ENCODE results near the gene SGK2.
A peak's percentile ranks its signal among the peaks of the same experiment; 100 is the strongest.
"Not testable (repeated sequence)": the region's sequence is repeated elsewhere in the genome, so short reads cannot be mapped to it uniquely, and the experiment has no call there.

The SGK2 gene

DNA sequence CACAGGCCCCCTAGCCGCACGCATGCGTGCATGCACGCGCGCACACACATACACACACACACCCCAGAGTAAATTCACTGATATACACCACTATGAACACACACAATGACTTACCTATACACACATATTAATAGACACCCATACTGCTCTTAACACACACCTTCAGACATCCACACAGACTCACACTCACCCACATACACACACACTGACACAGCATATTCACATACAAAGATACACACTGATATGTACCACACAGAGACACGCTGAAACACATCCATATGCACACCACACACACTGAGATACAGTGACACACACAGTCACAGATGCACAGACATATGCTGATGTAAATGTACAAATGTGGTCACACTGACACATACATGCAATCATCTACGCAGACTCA, 5.6 kb downstream of the SGK2 start:
- no peak for DNase-seq

DNA sequence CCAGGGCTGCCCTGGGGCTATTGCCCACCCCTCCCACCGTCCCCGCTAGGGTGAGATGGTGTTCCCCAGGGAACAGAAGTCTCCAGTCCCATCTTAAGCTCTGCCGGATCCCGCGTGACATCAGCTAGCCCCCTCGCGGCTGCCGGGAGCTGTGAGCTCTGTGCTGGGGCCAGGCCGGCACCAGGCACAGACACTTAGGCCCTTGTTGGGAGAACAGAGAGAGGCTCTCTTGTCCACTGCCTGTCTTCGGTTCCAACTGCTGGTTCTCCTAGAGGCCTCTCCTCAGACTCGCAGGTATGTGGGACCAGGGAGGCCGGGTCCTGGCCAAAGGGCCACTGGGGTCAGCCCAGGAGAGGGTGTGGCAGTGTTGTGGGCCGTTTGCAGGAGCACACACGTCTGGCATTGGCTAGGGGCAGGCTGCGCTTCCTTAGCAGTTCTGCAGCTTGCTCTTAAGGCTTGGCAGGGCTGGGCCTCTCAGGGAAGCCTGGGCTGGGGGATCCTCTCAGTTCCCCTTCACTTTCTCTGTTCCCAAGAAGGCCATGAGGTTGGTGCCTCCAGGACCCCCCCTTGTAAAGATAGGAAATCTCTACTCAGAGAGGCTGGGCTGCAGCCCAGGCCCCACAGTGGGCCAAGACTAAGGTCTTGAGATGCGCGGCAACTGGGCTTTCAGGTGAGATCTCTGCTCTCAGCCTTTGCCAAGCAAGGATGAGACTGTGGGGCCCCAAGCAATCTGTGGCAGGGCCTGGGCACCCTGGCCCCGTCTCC, 6.3 kb downstream of the SGK2 start:
- DNase-seq: no peak

DNA sequence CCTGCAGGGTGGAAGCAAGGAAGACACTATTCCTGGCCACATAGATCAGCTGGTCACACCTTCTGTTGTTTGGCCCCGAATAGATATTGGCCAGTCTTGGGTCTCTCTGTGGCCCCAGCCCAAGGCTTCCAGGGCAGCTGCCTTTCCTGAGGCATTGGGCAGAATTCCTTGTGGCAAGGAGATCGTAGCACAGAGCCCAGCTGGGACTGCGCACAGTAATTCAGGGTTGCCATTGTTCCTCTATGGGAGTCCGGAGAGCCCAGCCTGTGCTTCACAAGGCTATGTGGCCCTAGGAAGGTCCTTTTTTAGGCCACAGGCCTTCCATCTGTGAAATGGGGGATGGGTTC, 6.9 kb downstream of the SGK2 start:
- DNase-seq: no peak

DNA sequence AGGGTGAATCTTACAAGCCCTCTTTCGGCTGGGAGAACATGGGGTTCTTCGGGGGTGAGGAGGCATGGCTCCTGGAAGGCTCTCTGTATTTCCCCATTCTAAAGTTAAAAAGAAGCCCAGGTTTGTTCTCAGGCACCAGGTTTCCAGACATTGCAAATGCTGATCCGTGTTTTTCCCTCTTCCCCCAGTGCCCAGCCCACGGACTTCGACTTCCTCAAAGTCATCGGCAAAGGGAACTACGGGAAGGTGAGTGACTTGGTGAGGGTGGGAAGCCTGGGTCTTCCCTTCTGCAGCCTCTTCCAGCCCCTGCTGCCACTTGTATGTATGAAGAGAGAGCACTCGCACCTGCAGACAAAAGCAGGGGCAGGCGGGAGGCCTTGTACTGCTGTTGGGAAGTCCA, 8.7 kb downstream of the SGK2 start:
- no peak for DNase-seq

DNA sequence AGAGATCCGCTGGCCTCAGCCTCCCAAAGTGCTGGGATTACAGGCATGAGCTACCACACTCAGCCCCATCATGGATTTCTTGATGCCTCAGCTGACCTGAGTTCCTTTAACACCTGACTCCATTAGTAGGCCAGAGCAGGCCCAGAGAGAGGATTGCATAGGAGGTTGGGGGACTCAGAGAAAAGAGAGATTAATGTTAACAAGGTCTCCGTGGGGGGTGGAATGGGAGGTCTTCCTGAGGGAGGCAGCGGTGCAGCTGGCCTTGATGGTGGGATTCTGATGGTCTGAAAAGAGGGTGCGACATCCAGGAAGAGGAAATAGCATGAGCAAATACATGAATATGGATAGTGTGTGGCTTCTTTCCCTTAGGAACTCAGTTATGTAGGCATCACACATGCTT, 9.9 kb downstream of the SGK2 start:
- DNase-seq: no peak

DNA sequence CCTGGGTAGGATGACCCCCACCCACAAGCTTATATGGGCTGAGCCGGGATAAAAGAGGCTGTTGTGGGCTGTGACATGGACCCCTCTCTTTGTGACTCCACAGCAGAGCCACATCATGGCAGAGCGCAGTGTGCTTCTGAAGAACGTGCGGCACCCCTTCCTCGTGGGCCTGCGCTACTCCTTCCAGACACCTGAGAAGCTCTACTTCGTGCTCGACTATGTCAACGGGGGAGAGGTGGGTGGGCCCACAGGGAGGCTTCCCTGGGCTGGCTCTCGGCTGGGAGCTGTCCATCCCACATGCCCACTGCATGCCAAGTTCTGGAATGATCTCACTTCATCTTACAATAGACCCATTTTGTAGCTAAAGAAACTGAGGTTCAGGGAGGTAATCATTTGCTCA, 10.5 kb downstream of the SGK2 start:
- no peak for DNase-seq

DNA sequence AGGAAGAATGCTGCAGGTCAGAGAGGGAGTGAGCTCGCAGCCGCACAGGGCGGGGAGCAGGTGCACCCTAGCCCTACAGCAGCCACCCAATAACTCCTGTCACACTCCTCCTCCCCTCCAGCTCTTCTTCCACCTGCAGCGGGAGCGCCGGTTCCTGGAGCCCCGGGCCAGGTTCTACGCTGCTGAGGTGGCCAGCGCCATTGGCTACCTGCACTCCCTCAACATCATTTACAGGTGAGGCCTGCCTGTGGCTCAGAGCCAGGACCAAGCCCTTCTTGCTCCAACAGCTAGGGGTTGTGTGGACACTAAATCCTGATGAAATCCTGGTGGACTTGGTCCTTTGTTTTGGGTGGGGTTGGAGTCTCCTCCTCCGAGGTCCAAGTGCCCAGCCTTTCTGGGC, 11.7 kb downstream of the SGK2 start:
- no peak for DNase-seq

DNA sequence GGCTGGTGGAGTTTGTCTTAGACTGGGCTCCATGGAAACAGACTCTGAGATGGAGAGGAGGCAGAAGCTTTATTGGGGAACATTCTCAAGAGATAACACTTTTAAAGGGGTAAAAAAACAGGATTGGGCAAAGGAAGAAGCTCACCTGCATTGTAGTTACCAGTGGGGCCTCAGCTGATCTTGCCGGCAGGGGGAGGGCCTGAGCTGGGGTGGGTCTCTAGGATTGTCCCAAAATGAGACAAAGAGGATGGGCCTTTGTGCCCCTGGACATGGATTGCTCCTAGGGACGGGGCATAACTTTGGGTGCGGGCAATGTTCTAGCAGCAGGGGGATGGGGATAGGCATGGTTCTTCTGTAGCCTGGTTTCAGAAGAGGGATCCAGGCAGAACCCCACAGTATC, 12.5 kb downstream of the SGK2 start:
- no peak for DNase-seq

DNA sequence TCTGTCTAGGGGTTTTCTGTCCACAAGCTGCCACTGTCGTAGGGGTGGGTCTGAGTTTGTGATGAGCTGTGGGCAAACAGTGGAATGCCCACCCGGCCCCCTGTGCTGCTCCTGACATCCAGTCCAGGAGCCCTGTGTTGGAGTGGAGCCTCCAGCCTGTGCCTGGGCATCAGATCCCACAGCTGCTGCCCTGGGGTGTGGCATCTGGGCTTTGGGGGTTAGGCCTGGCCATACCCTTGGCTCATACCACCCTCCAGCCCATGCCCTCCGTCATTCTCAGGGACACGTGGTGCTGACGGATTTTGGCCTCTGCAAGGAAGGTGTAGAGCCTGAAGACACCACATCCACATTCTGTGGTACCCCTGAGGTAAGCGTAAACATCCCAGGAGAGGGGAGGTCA, 12.9 kb downstream of the SGK2 start:
- DNase-seq: no peak

DNA sequence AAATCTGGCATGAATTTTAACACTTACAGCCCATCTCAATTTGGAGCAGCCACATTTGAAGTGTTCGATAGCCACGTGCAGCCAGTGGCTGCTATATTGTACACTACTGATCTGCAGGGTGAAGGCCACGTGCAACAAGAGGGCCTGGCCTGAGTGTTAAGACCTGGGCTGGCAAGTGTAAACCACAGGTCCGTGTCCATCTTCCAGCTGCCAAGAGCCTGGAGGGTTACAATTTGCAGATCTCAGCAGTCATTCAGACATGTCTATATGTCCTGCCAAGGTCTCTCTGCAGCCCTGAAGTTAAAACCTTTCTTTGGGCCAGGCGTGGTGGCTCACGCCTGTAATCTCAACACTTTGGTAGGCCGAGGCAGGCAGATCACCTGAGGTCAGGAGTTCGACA, 14.1 kb downstream of the SGK2 start:
- DNase-seq: no peak

DNA sequence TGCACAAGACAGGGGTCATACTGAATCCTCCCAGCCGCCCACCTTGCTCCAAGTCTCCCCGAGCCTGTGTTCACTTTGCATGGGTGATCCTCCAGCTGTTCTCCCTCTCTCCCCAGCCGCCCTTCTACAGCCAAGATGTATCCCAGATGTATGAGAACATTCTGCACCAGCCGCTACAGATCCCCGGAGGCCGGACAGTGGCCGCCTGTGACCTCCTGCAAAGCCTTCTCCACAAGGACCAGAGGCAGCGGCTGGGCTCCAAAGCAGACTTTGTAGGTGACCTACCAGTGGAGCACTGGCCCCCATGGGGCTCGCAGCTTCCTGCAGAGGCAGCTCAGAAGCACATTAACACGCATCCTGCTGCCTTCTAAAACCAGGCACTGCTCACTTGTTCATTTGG, 17.3 kb downstream of the SGK2 start:
- DNase-seq: no peak

DNA sequence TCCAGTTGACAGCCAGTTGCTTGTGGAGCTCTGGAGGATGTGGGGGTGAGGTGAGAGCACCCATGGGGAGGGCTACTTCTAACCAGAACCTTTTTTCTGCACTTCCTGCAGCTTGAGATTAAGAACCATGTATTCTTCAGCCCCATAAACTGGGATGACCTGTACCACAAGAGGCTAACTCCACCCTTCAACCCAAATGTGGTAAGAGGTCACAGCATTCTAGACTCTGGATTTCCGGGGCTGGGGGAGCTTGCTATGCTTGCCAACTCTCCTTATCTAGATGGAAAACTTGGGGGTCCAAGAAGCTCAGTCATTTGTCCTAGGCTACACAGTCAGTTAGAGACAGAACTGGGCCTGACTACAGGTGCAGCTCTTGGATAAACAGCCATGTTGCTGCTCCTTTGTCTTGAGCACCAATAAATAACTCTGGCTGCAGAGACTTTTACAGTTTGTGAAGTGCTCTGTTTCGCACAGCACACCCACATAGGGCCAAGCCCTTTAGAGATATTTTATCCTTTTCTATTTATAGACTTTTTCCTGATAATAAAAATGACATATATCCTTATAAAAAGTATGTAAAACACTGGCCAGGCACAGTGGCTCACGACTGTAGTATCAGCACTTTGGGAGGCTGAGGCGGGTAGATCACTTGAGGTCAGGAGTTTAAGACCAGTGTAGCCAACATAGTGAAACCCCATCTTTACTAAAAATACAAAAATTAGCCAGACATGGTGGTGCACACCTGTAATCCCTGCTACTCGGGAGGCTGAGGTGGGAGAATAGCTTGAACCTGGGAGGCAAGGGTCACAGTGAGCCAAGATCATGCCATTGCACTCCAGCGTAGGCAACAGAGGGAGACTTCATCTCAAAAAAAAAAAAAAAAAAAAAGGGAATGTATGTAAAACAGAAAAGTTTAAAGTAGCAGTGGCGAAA, 21.3 kb downstream of the SGK2 start:
- DNase-seq: no peak

DNA sequence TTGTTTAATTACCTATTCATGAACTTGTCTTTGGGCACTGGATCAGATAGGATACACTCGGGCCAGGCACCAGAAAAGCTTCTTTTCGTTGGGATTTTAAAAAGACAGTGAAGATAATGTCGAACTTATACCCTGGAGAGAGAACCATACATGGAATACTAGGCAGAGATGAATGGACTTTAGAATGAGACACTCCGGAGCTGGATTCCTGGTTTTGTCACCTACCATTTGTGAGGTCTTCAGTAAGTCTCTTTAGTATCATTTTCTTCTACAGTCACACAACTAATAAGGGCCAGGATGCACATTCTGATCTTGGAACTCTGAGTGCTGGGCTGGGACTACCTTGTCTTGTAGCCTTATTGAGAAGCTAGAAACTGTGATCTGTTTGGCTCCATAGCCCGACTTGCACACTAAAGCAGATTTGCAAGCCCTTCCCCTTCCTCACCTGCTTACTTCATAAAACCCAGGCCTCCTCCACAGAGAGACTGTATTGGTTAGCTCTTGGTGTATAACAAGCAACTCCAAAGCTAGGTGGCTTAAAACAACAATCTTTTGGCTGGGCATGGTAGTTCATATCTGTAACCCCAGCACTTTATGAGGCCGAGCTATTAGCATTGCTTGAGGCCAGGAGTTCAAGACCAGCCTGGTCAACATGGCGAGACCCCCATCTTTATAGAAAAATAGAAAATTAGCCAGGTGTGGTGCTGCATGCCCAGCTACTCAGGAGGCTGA, 24.5 kb downstream of the SGK2 start:
- DNase-seq: no peak

DNA sequence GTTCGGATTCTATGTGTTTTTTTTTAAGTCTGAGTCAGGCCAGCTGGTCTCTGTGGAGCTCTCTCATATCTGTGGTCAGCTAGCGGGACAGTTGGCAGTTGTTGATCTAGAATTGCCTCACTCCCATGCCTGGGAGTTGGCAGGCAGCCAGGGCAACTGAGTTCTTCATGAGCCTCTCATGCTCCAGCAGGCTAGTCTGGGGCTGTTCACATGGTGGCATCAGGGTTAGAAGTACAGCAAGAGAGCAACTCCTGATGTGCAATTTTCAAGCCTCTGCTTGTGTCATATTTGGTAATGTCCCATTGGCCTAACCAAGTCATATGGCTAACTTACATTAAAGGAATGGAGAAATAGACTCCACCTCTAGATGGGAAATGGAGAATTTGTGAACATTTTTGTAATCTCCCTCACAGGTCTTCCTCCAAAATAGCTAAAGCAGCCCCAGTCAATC, 25.2 kb downstream of the SGK2 start:
- no peak for DNase-seq

DNA sequence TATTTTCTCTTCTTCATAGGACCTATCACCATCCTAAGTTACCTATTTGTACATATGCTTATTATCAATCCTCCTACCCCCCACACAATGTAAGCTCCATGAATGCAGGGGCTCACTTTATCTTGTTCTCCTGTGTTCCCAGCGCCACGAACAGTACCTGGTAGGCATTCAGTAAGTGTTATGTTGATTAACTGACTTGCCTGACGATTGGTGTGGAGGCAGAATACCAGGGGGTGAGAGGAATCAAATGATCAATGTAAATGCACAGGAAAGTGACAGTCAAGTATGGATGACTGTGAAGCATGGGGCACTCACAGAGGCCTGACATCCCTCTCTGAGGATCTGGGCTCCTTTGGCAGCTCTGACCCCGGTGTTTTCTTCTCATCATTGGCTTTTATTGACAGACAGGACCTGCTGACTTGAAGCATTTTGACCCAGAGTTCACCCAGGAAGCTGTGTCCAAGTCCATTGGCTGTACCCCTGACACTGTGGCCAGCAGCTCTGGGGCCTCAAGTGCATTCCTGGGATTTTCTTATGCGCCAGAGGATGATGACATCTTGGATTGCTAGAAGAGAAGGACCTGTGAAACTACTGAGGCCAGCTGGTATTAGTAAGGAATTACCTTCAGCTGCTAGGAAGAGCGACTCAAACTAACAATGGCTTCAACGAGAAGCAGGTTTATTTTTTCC, 25.8 kb downstream of the SGK2 start:
- no peak for DNase-seq

DNA sequence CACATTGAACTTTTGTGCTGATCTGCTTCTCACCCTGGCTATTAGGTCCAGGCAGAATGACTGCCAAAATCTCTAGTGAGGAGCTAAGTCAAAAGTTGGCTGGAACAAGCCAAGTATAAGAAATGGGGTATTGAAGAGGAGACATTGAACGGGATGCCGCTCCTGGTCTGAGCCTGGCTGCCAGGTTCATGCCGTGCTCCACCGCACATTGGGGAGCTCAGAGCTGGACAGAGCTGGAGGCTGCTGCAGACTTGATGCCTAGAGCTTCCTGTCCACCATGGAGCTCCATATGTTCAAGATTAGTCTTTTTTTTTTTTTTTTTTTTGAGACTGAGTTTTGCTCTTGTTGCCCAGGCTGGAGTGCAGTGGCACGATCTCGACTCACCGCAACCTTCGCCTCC, 27.8 kb downstream of the SGK2 start:
- DNase-seq: no peak

DNA sequence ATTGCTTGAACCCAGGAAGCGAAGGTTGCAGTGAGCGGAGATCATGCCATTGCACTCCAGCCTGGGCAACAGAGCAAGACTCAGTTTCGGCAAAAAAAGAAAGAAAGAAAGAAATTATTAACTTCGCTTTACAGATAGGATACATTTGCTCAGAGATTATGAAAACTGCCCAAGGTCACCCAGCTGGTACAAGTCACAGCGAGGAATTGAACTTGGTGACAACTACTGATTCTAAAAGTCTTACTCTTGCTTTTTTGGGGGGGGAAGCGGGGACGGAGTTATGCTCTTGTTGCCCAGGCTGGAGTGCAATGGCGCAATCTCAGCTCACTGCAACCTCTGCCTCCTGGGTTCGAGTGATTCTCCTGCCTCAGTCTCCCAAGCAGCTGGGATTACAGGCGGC, 29.7 kb downstream of the SGK2 start:
- DNase-seq: not testable (repeated sequence)

DNA sequence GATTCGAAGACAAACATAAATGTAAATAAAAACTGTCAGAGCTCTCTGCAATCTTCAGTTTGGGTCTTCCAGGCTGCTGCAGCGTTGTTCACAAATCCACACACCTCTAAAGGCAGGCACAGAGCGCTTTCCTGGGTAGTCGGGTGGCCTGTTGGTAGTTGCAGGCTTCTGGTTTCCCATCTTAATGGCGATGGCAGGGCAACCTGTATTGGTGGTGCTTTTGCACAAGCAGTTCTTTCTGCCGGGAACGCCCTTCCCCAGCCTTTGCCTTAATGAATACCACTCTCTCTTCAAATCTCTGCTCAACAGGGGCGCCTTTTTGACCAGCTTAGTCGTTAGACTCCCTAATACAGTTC, 31.2 kb downstream of the SGK2 start:
- DNase-seq: peak in 1 of 2 donors; percentile 11

DNA sequence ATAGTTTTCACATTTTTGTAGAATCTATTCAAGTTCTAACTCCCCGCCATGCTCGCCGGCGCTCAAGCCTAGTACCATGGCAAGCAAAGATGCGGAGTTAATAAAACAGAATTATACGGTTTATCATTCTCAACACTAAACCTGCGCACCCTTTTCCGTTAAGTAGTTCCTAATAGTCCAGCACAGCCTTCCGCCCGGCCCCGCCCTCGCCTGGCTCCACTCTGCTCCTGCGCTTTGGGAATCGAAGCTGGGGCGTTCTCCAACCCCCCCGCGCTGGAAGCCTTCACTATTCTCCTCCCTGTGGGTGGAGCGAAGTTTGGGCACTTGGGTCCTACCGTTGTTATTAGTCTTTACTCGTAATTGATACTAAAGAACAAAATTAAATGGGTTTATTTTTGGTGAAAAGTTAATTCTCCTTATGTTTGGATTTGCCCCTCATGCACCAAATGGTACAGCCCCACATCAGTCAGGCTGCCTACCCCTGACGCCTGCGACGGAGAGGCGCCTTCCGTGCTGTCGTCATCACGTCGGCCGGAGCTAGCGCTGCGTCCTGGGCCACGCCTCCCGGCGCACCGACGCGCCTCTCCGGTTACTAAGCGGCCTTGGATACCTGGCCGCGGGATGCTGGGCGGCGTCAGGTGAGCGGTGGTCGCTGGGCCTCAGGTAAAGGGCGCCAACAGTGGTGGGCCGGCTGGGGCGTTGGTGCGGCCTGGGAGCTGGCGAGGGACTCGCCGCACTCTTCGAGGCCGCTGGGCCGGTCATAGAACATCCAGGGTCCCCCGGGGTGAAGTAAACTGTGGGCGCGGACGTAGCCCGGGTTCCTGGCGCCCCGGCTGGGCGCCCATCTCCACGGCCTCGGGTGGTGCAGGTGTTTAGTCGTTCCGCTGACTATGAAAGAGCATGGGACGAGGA, 31.8 kb downstream of the SGK2 start, which contains the start of gene IFT52:
Gene IFT52 (plus strand): TSS at position 546 of the 912 bp plus-strand sequence. CDS start 3,762 bp downstream, outside the sequence.
- DNase-seq: peak; percentile 79

DNA sequence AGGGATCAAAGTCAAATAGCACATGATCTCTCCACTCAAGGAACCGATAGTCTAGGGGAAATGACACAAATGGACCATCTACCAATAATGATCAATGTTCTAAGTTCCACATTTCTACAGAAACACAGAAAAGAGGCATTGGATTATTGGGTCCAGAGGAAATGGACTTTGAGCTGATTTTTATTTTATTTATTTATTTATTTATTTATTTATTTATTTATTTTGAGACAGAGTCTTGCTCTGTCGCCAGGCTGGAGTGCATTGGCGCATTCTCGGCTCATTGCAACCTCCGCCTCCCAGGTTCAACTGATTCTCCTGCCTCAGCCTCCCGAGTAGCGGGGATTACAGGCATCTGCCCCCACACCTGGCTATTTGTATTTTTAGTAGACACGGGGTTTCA, 43.1 kb downstream of the SGK2 start:
- DNase-seq: not testable (repeated sequence)

DNA sequence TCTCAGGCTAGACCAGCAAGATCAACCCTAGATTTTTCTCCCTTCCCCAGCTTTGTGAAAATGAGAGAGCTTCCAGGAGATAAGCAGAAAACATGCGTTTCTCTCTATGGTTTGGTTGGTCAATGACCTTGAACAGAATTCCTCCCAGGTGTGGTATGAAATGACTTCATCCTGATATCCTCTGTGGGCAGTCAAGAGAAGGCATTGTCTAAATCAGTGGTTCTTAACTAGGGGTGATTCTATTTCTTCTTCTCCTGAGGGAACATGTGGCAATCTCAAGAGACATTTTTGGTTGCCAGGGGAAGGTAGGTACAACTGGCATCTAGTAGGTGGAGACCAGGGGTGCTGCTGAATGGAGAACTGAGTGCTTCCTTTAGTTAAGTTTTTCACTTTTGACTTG, 44.3 kb downstream of the SGK2 start:
- DNase-seq: no peak

DNA sequence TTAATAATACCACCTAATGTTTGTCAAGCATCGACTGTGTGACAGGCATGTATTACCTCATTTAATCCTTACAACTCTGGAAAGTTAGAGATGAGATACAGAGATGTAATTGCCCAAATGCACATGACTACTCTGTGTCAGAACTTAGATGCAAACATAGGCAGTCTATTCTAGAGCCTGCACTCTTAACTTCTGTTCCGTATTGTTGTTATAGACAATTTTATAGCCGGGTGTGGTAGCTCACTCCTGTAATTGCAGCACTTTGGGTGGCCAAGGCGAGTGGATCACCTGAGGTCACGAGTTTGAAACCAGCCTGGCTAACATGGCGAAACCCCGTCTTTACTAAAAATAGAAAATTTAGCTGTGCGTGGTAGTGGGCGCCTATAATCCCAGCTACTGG, 46.9 kb downstream of the SGK2 start:
- DNase-seq: no peak
